T-helper 17 cell (primary cell): ENCODE results near the gene USP30. TPM values are rescaled to one million over a fixed set of nuclear protein-coding genes. Genes with fewer than 3 reads are reported as not detected.

Experiments used
- ATAC-seq: fragments of 150-1000 bp; cut with Tn5 transposase; 2 replicates; pipeline ENCODE4 v1.10.0; 2021; ENCODE audit warnings: mild to moderate bottlenecking, moderate library complexity
- DNase-seq, 3 donors: peaks; one replicate each; pipeline versions ENCODE4 v3.0.0 to v3.0.0-alpha.2; 2020 to 2021
- H3K9me3 ChIP-seq: one replicate; pipeline ENCODE4 v1.7.0; 2013; ENCODE audit warnings: low read length, mild to moderate bottlenecking; ENCODE audit not compliant: control insufficient read depth, poor library complexity, severe bottlenecking
- H3K27ac Mint-ChIP-seq: one replicate; pipeline ENCODE4 v1.8.0; 2022; ENCODE audit warnings: mild to moderate bottlenecking, moderate library complexity, mixed read lengths
- H3K27me3 Mint-ChIP-seq: one replicate; pipeline ENCODE4 v1.8.0; 2022; ENCODE audit warnings: mixed read lengths
- H3K36me3 Mint-ChIP-seq: one replicate; pipeline ENCODE4 v1.8.0; 2022; ENCODE audit warnings: low read depth, mixed read lengths
- H3K4me1 Mint-ChIP-seq: one replicate; pipeline ENCODE4 v1.8.0; 2022; ENCODE audit warnings: mild to moderate bottlenecking, mixed read lengths
- H3K4me3 Mint-ChIP-seq: one replicate; pipeline ENCODE4 v1.8.0; 2022; ENCODE audit warnings: mild to moderate bottlenecking, moderate library complexity, mixed read lengths
- total RNA-seq, 4 donors: library from RNA in 2 of 4; stranded (reverse) in 2 of 4; gene quantifications; one replicate each; pipeline ENCODE4 v1.2.3 and lab custom pipeline; 2022 to 2026

Gene USP30
- total RNA-seq, 2 donors from 2014 or later, result 15.9 to 20.2 TPM

GRCh38 chr12:109058773-109059172 is 6.4 kb downstream of the USP30 start:
- Mint-ChIP-seq H3K27me3 (no peaks in the 10 kb centered on the region), H3K4me1 (peaks cover 25% of the 10 kb centered on the region), H3K4me3 (no peak overlapping the region), H3K36me3 (peaks cover 6% of the 10 kb centered on the region), H3K27ac (no peak overlapping the region)
- ATAC-seq (no peak), DNase-seq (no peak)
- H3K9me3 ChIP-seq, result no peaks in the 10 kb centered on the region

GRCh38 chr12:109064143-109064542 is 11.8 kb downstream of the USP30 start:
- ATAC-seq, result no peak
- H3K4me3 Mint-ChIP-seq, result no peak overlapping the region
- peaks cover 12% of the 10 kb centered on the region for H3K4me1 Mint-ChIP-seq
- H3K27me3 Mint-ChIP-seq, result no peaks in the 10 kb centered on the region
- H3K9me3 ChIP-seq, result no peaks in the 10 kb centered on the region
- H3K27ac Mint-ChIP-seq, result peak overlapping the region; percentile 91
- no peak for DNase-seq
- H3K36me3 Mint-ChIP-seq, result peaks cover 3% of the 10 kb centered on the region

- H3K4me3 Mint-ChIP-seq, result no peak overlapping the region
- H3K27ac Mint-ChIP-seq, result peak overlapping the region; percentile 2
- DNase-seq (no peak), ATAC-seq (no peak)
- H3K36me3 Mint-ChIP-seq, result peaks cover 7% of the 10 kb centered on the region
- peaks cover 15% of the 10 kb centered on the region for H3K4me1 Mint-ChIP-seq
- no peaks in the 10 kb centered on the region for H3K9me3 ChIP-seq
- H3K27me3 Mint-ChIP-seq, result no peaks in the 10 kb centered on the region
Measured at GRCh38 chr12:109065154-109065852, 12.9 kb downstream of the USP30 start.

GRCh38 chr12:109065853-109066193 is 13.4 kb downstream of the USP30 start:
- DNase-seq, result no peak
- Mint-ChIP-seq H3K36me3 (peaks cover 7% of the 10 kb centered on the region), H3K4me1 (peaks cover 15% of the 10 kb centered on the region), H3K27me3 (no peaks in the 10 kb centered on the region), H3K27ac (no peak overlapping the region), H3K4me3 (no peak overlapping the region)
- no peak for ATAC-seq
- no peaks in the 10 kb centered on the region for H3K9me3 ChIP-seq

- no peak for ATAC-seq
- Mint-ChIP-seq H3K27me3 (no peaks in the 10 kb centered on the region), H3K36me3 (peaks cover 6% of the 10 kb centered on the region), H3K4me3 (no peak overlapping the region), H3K4me1 (peaks cover 2% of the 10 kb centered on the region), H3K27ac (peak overlapping the region; percentile 89)
- DNase-seq, result no peak
- no peaks in the 10 kb centered on the region for H3K9me3 ChIP-seq
Measured at GRCh38 chr12:109069307-109070271, 17.2 kb downstream of the USP30 start.

GRCh38 chr12:109074866-109075265 is 22.5 kb downstream of the USP30 start:
- ATAC-seq, result no peak
- Mint-ChIP-seq H3K27me3 (no peaks in the 10 kb centered on the region), H3K27ac (no peak overlapping the region), H3K36me3 (peaks cover 10% of the 10 kb centered on the region), H3K4me3 (no peak overlapping the region), H3K4me1 (peaks cover 2% of the 10 kb centered on the region)
- H3K9me3 ChIP-seq, result no peaks in the 10 kb centered on the region
- DNase-seq, result no peak

- H3K4me1 Mint-ChIP-seq, result no peaks in the 10 kb centered on the region
- no peak for ATAC-seq
- H3K9me3 ChIP-seq, result no peaks in the 10 kb centered on the region
- peaks cover 20% of the 10 kb centered on the region for H3K36me3 Mint-ChIP-seq
- no peak overlapping the region for H3K4me3 Mint-ChIP-seq
- no peak for DNase-seq
- no peak overlapping the region for H3K27ac Mint-ChIP-seq
- no peaks in the 10 kb centered on the region for H3K27me3 Mint-ChIP-seq
Measured at GRCh38 chr12:109082751-109083150, 30.4 kb downstream of the USP30 start.

GRCh38 chr12:109084425-109084824 is 32.0 kb downstream of the USP30 start:
- H3K27ac Mint-ChIP-seq, result no peak overlapping the region
- no peak for ATAC-seq
- peaks cover 2% of the 10 kb centered on the region for H3K4me1 Mint-ChIP-seq
- no peaks in the 10 kb centered on the region for H3K9me3 ChIP-seq
- no peaks in the 10 kb centered on the region for H3K27me3 Mint-ChIP-seq
- no peak for DNase-seq
- peaks cover 17% of the 10 kb centered on the region for H3K36me3 Mint-ChIP-seq
- H3K4me3 Mint-ChIP-seq, result no peak overlapping the region

GRCh38 chr12:109085590-109085989 is 33.2 kb downstream of the USP30 start:
- H3K4me3 Mint-ChIP-seq, result no peak overlapping the region
- ATAC-seq (no peak), DNase-seq (no peak)
- no peaks in the 10 kb centered on the region for H3K27me3 Mint-ChIP-seq
- H3K27ac Mint-ChIP-seq, result no peak overlapping the region
- peaks cover 5% of the 10 kb centered on the region for H3K4me1 Mint-ChIP-seq
- no peaks in the 10 kb centered on the region for H3K9me3 ChIP-seq
- H3K36me3 Mint-ChIP-seq, result peaks cover 12% of the 10 kb centered on the region

GRCh38 chr12:109087250-109087649 is 34.9 kb downstream of the USP30 start:
- Mint-ChIP-seq H3K27ac (no peak overlapping the region), H3K27me3 (no peaks in the 10 kb centered on the region), H3K4me1 (peaks cover 16% of the 10 kb centered on the region), H3K36me3 (peaks cover 7% of the 10 kb centered on the region), H3K4me3 (no peak overlapping the region)
- DNase-seq (no peak), ATAC-seq (no peak)
- no peaks in the 10 kb centered on the region for H3K9me3 ChIP-seq

GRCh38 chr12:109088818-109089217 is 36.4 kb downstream of the USP30 start:
- H3K9me3 ChIP-seq, result no peaks in the 10 kb centered on the region
- Mint-ChIP-seq H3K4me1 (peaks cover 26% of the 10 kb centered on the region), H3K4me3 (no peak overlapping the region), H3K27ac (peak overlapping the region; percentile 19), H3K27me3 (no peaks in the 10 kb centered on the region), H3K36me3 (peaks cover 5% of the 10 kb centered on the region)
- DNase-seq (no peak), ATAC-seq (no peak)

GRCh38 chr12:109089683-109090082 is 37.3 kb downstream of the USP30 start:
- ATAC-seq (no peak), DNase-seq (no peak)
- Mint-ChIP-seq H3K4me1 (peaks cover 27% of the 10 kb centered on the region), H3K27ac (no peak overlapping the region), H3K36me3 (peaks cover 5% of the 10 kb centered on the region), H3K27me3 (no peaks in the 10 kb centered on the region), H3K4me3 (no peak overlapping the region)
- no peaks in the 10 kb centered on the region for H3K9me3 ChIP-seq

GRCh38 chr12:109092497-109093021 is 40.2 kb downstream of the USP30 start:
- Mint-ChIP-seq H3K4me3 (peak overlapping the region; percentile 87), H3K27ac (peak overlapping the region; percentile 92), H3K36me3 (no peaks in the 10 kb centered on the region), H3K4me1 (peaks cover 27% of the 10 kb centered on the region), H3K27me3 (no peaks in the 10 kb centered on the region)
- DNase-seq (no peak), ATAC-seq (no peak)
- H3K9me3 ChIP-seq, result no peaks in the 10 kb centered on the region
